ENCODE data around the gene CYTH1. TPM values are rescaled to one million over a fixed set of nuclear protein-coding genes. Genes with fewer than 3 reads are reported as not detected.

CYTH1 gene
- polyA plus RNA-seq, 1 of the 3 experiments (the other 2 are of a cell fraction) = 23.8 TPM

DNA sequence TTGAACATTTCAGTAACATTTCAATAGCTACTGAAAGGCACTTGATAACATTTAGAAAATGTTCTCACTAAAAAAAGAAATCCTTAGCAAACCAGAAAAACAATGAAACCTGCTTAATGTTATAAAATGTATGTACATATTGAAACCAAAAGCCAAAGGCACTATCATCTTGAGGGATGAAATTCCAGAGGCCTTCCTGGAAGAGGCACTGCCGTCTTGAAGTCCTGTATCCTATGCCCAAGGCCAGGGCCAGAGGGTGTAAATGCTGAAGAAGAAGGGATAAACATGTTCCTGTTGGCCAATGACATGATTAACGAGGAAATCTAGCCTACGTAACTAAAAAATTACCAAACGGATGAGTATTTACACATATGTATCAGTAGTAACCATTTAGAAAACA is 147.9 kb downstream of the CYTH1 start:
- ChIA-PET CTCF (no interaction called here), POLR2A (no interaction called here)
- no peaks in the 10 kb centered on the region for H3K36me3 ChIP-seq (replicated peaks in 1 of 2; ENCODE audit: control insufficient read depth in 1 of 2, insufficient read depth in 2 of 2, low read length in 1 of 2)
- 0 out of 2 replicates have a peak, but pooled peaks cover 6% of the 10 kb centered on the region for H3K27me3 ChIP-seq (ENCODE audit: insufficient read depth)
- no peak overlapping the region for H3K4me2 ChIP-seq
- H4K20me1 ChIP-seq (ENCODE audit: insufficient read depth) = no peaks in the 10 kb centered on the region
- no peak for DNase-seq
- no peaks in the 10 kb centered on the region for H3K9me3 ChIP-seq
- WGBS (ENCODE audit: low lambda C conversion rate) = 92% methylated on average over 4 of the region's 4 CpGs
- no peaks in the 10 kb centered on the region for H3F3A ChIP-seq (replicated peaks; ENCODE audit: insufficient read depth)
- H3K9me2 ChIP-seq = no peaks in the 10 kb centered on the region
- no peak overlapping the region for H3K9ac ChIP-seq
- H3K4me3 ChIP-seq (ENCODE audit: low read depth in 2 of 2, low read length in 1 of 2) = no peak overlapping the region
- TF ChIP-seq TEAD4 (IDR thresholded peaks at IDR 0.05; ENCODE audit: borderline replicate concordance, insufficient read depth) = no peak
- TF ChIP-seq, protein P1, sequence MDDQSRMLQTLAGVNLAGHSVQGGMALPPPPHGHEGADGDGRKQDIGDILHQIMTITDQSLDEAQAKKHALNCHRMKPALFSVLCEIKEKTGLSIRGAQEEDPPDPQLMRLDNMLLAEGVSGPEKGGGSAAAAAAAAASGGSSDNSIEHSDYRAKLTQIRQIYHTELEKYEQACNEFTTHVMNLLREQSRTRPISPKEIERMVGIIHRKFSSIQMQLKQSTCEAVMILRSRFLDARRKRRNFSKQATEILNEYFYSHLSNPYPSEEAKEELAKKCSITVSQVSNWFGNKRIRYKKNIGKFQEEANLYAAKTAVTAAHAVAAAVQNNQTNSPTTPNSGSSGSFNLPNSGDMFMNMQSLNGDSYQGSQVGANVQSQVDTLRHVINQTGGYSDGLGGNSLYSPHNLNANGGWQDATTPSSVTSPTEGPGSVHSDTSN (IDR thresholded peaks at IDR 0.05) = no peak
- TF ChIP-seq, protein P2, sequence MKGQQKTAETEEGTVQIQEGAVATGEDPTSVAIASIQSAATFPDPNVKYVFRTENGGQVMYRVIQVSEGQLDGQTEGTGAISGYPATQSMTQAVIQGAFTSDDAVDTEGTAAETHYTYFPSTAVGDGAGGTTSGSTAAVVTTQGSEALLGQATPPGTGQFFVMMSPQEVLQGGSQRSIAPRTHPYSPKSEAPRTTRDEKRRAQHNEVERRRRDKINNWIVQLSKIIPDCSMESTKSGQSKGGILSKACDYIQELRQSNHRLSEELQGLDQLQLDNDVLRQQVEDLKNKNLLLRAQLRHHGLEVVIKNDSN (IDR thresholded peaks at IDR 0.05; ENCODE audit: borderline replicate concordance, low read depth) = no peak
- no peak for TF ChIP-seq USF2 (IDR thresholded peaks at IDR 0.05; ENCODE audit: borderline replicate concordance, low read depth, low read length)
- TF ChIP-seq IRF3 (IDR thresholded peaks at IDR 0.05; ENCODE audit: low read depth, low read length) = no peak
- no peak for TF ChIP-seq ELF1 (IDR thresholded peaks at IDR 0.05)
- TF ChIP-seq TCF12 (IDR thresholded peaks at IDR 0.05) = no peak
- TF ChIP-seq EP300 (IDR thresholded peaks at IDR 0.05; ENCODE audit: borderline replicate concordance in 1 of 2, low read depth in 1 of 2, low read length in 1 of 2) = no peak
- TF ChIP-seq FOXM1 (IDR thresholded peaks at IDR 0.05; ENCODE audit: low read depth) = no peak
- TF ChIP-seq MXI1 (IDR thresholded peaks at IDR 0.05; ENCODE audit: low read depth, low read length) = no peak
- TF ChIP-seq SIN3A (IDR thresholded peaks at IDR 0.05; ENCODE audit: borderline replicate concordance, low read depth, low read length) = no peak
- no peak for TF ChIP-seq SMC3 (IDR thresholded peaks at IDR 0.05; ENCODE audit: low read depth, low read length)
- TF ChIP-seq, protein P3, sequence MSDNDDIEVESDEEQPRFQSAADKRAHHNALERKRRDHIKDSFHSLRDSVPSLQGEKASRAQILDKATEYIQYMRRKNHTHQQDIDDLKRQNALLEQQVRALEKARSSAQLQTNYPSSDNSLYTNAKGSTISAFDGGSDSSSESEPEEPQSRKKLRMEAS (IDR thresholded peaks at IDR 0.05; ENCODE audit: low read depth) = no peak
- no peak for TF ChIP-seq REST (IDR thresholded peaks at IDR 0.05; ENCODE audit: low read depth, low read length)
- TF ChIP-seq JUND (IDR thresholded peaks at IDR 0.05) = no peak
- H3K4me1 ChIP-seq (ENCODE audit: control insufficient read depth in 1 of 2, insufficient read depth in 2 of 2, low read depth in 1 of 2, low read length in 1 of 2) = peaks cover 0 to 4% of the 10 kb centered on the region in 2 experiments; a peak in 1 of 4 replicates
- H3K79me2 ChIP-seq (ENCODE audit: insufficient read depth) = no peaks in the 10 kb centered on the region
- no peak overlapping the region for H3K27ac ChIP-seq (ENCODE audit: low read depth in 2 of 2, low read length in 1 of 2)
- H2AFZ ChIP-seq (ENCODE audit: low read depth) = no peak overlapping the region
